PFSK-1 (cell line): Measurements from ENCODE around the gene MT1G.

ENCODE experiments used
- FOXP2 ChIP-seq: optimal IDR thresholded peaks from 2 replicates; pipeline ENCODE3; 2011; ENCODE audit warnings: borderline replicate concordance, control low read depth, inconsistent platforms; ENCODE audit not compliant: insufficient read depth; ENCODE audit errors: extremely low read length, extremely low read depth
- POLR2AphosphoS5 ChIP-seq: IDR thresholded peaks from 2 replicates; pipeline ENCODE4 v1.6.1; 2012; ENCODE audit warnings: low read depth, mild to moderate bottlenecking, control low read depth, low read length, moderate library complexity
- REST ChIP-seq, 2 experiments: IDR thresholded peaks; 2 replicates each; pipeline versions ENCODE4 v1.6.1 to v1.8.0; 2011 to 2012; ENCODE audit warnings: low read depth in 2 of 2, low read length in 2 of 2, control low read depth in 1 of 2, inconsistent platforms in 1 of 2, mild to moderate bottlenecking in 1 of 2, moderate library complexity in 1 of 2; ENCODE audit not compliant: insufficient read depth in 1 of 2
- SIN3A ChIP-seq: IDR thresholded peaks from 2 replicates; pipeline ENCODE4 v1.6.1; 2012; ENCODE audit warnings: mild to moderate bottlenecking, low read length, moderate library complexity, borderline replicate concordance; ENCODE audit not compliant: insufficient read depth
- TAF1 ChIP-seq: IDR thresholded peaks from 2 replicates; pipeline ENCODE4 v1.6.1; 2012; ENCODE audit warnings: low read length, control low read depth, borderline replicate concordance; ENCODE audit not compliant: insufficient read depth

DNA sequence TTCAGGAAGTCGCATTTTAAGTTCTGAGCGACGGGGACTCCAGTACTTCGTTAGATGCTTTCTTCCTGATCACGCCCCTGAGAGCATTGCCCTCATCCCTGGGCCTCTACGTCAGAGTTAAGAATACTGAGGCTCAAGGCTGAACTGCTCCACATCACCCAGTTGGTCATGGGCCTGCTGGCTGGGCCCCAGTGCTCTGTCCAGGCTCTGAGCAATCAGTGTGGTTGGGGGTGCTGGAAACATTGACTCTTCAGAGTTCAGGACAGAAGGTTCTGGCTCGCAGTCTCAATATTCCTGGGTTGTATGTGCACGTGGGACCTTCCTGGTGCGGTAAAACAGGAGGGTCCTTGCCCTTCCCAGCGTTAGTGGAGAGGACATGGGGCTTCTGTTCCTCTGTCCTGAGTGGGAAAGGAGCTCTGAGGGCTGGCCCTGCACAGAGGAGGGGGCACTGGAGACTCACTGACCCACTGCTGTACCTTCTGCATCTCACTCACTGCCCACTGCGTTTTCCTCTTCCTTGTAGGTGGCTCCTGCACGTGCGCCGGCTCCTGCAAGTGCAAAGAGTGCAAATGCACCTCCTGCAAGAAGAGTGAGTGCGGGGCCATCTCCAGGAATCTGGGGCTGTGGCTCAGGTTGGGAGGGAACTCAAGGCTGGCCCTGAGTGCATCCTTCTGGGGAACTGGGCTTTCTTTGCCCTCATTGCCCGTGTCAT, 41.8 kb downstream of the MT1G start:
- TF ChIP-seq TAF1 (no peak), REST (IDR thresholded peaks at IDR 0.05; ENCODE audit: insufficient read depth in 1 of 2, low read depth in 2 of 2, low read length in 2 of 2) (no peak), FOXP2 (no peak), POLR2AphosphoS5 (no peak), SIN3A (no peak)
